IPS-NIHi7 (cell line): Measurements from ENCODE around the gene TMTC3.

ENCODE experiments used
- DNase-seq: peaks from one replicate; pipeline ENCODE4 v3.0.0; 2012; ENCODE audit warnings: mixed read lengths; ENCODE audit errors: extremely low spot score

The TMTC3 gene

GRCh38 chr12:88227263-88227662 lies 85.2 kb downstream of the TMTC3 start:
- no peak for DNase-seq

- DNase-seq: no peak
Observed at GRCh38 chr12:88227871-88228270, 85.8 kb downstream of the TMTC3 start.

- no peak for DNase-seq
Observed at GRCh38 chr12:88228720-88229119, 86.6 kb downstream of the TMTC3 start.

GRCh38 chr12:88230271-88230670 lies 88.2 kb downstream of the TMTC3 start:
- no peak for DNase-seq

GRCh38 chr12:88235183-88235833 lies 93.2 kb downstream of the TMTC3 start:
- no peak for DNase-seq

GRCh38 chr12:88237954-88238353 lies 95.8 kb downstream of the TMTC3 start:
- DNase-seq: no peak

- no peak for DNase-seq
Observed at GRCh38 chr12:88238406-88238805, 96.3 kb downstream of the TMTC3 start.

GRCh38 chr12:88241862-88242570 lies 99.9 kb downstream of the TMTC3 start:
- no peak for DNase-seq

- DNase-seq: no peak
Observed at GRCh38 chr12:88242571-88242925, 100.4 kb downstream of the TMTC3 start.

- no peak for DNase-seq
Observed at GRCh38 chr12:88242939-88243338, 100.8 kb downstream of the TMTC3 start.

- no peak for DNase-seq
Observed at GRCh38 chr12:88243982-88244381, 101.9 kb downstream of the TMTC3 start.

GRCh38 chr12:88245905-88246304 lies 103.8 kb downstream of the TMTC3 start:
- DNase-seq: no peak

GRCh38 chr12:88247241-88247643 lies 105.1 kb downstream of the TMTC3 start:
- DNase-seq: no peak

GRCh38 chr12:88248606-88249005 lies 106.5 kb downstream of the TMTC3 start:
- no peak for DNase-seq
